ENCODE results near the gene CFAP74.

GRCh38 chr1:1922956-1923833 is 80.4 kb downstream of the CFAP74 start:
- TF ChIP-seq FOSL2 (CRISPR knock-in tag; IDR thresholded peaks at IDR 0.05) (peak; percentile 5; the same call in 1 of the 2 replicates), TCF12 (IDR thresholded peaks at IDR 0.05) (no peak), TCF12 (CRISPR knock-in tag; IDR thresholded peaks at IDR 0.05) (no peak)

All from HepG2 (cell line).